HEK293 (cell line): ENCODE data around the gene CDRT15L2.
"Not testable (repeated sequence)": the region's sequence is repeated elsewhere in the genome, so short reads cannot be mapped to it uniquely, and the experiment has no call there.

Experiments used
- CTCF ChIP-seq: fragments of 450-650 bp; formaldehyde crosslinking; IDR thresholded peaks from 2 replicates; pipeline ENCODE4 v1.5.1; 2016; ENCODE audit warnings: missing biosample characterization, missing genetic modification characterization
- REST ChIP-seq: fragments of 450-650 bp; formaldehyde crosslinking; IDR thresholded peaks from 2 replicates; pipeline ENCODE4 v1.5.1; 2016; ENCODE audit warnings: missing biosample characterization, missing genetic modification characterization
- YY1 ChIP-seq: fragments of 450-650 bp; formaldehyde crosslinking; IDR thresholded peaks from 2 replicates; pipeline ENCODE4 v1.5.1; 2018; ENCODE audit warnings: missing biosample characterization, missing genetic modification characterization
- ZBTB21 ChIP-seq: fragments of 450-650 bp; formaldehyde crosslinking; IDR thresholded peaks from 2 replicates; pipeline ENCODE4 v1.5.1; 2017; ENCODE audit warnings: missing biosample characterization, missing genetic modification characterization
- ZNF146 ChIP-seq: fragments of 450-650 bp; formaldehyde crosslinking; IDR thresholded peaks from 2 replicates; pipeline ENCODE4 v1.5.1; 2016; ENCODE audit warnings: missing biosample characterization, missing genetic modification characterization
- ZNF155 ChIP-seq: fragments of 450-650 bp; formaldehyde crosslinking; IDR thresholded peaks from 2 replicates; pipeline ENCODE4 v1.5.1; 2016; ENCODE audit warnings: missing biosample characterization, missing genetic modification characterization
- ZNF24 ChIP-seq: fragments of 450-650 bp; formaldehyde crosslinking; IDR thresholded peaks from 2 replicates; pipeline ENCODE4 v1.5.1; 2016; ENCODE audit warnings: missing biosample characterization, missing genetic modification characterization
- ZNF302 ChIP-seq: fragments of 450-650 bp; formaldehyde crosslinking; IDR thresholded peaks from 2 replicates; pipeline ENCODE4 v1.5.1; 2016; ENCODE audit warnings: missing biosample characterization, missing genetic modification characterization, low read depth
- ZNF311 ChIP-seq: fragments of 450-650 bp; formaldehyde crosslinking; IDR thresholded peaks from 2 replicates; pipeline ENCODE4 v1.5.1; 2017; ENCODE audit warnings: missing biosample characterization, missing genetic modification characterization, borderline replicate concordance
- ZNF610 ChIP-seq: fragments of 450-650 bp; formaldehyde crosslinking; IDR thresholded peaks from 2 replicates; pipeline ENCODE4 v1.5.1; 2016; ENCODE audit warnings: missing biosample characterization, missing genetic modification characterization, borderline replicate concordance

GRCh38 chr17:20575071-20575470 lies 4.5 kb upstream of the CDRT15L2 start:
- not testable (repeated sequence) for TF ChIP-seq YY1 (tag by site-specific recombination); ZNF610 (tag by site-specific recombination); CTCF (tag by site-specific recombination); ZNF155 (tag by site-specific recombination); ZBTB21 (tag by site-specific recombination); REST (tag by site-specific recombination); ZNF146 (tag by site-specific recombination); ZNF311 (tag by site-specific recombination); ZNF24; ZNF302 (tag by site-specific recombination)
